Placental epithelial cell (primary cell): ENCODE data around the gene TCEA3. TPM values are rescaled to one million over a fixed set of nuclear protein-coding genes. Genes with fewer than 3 reads are reported as not detected.

Source experiments
- total RNA-seq: library from RNA; depleted of rRNA; stranded (reverse); fragments of >200 nt; gene quantifications from 2 replicates; pipeline ENCODE4 v1.2.3, GENCODE V29; 2012

TCEA3 gene
- total RNA-seq, result 18.2 and 38.9 TPM in 2 replicates

DNA sequence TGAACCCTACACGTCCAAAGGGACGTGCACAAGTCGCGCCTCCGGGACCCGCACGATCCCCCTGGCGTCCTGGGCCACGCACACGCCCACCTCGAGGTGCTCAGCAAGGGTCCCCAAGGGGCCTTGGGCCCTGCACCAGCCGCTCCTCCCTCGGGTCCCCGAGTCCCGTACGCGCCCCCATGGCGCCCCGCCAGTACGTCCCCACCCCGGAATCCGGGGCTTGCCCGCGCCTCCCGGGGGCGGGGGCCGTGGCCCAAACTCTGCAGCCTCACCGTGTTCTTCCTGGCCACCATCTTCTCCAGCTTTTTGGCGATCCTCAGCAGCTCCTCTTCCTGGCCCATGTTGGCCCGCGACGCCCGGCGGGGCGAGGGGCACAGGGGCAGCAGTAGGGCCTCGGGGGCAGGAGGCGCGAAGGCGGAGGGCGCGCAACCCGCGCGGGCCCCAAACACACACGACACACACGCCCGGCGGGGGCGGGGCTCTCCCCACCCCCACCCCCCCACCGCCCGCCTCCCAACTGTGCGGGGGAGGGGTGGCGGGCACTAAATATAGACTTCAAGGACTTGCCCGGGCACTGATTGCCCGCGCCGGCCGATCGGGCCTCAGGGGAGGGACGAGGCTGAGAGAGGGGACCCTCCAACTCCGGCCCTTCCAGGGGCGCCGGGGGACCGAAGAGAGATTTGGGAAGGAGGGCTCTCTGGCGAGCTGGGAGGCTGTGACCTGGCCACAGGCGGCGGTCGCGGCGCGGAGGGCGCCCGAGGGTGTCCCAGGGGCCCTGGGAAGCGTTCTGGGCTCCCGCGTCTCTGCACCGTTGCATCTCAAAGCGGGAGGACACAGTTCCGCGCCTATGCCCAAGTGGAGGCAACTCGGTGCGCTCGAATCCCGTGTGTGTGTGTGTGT, at the start of gene TCEA3:
Gene TCEA3, minus strand, starts transcription at position 456 of the 900 bp plus-strand sequence. Its CDS starts 115 bp downstream, at position 341.

GRCh38 chr1:23369335-23370013, 55.1 kb downstream of the TCEA3 start, which contains the start of gene ZNF436:
Gene ZNF436 (minus strand): TSS chr1:23369836. CDS start chr1:23368005, 1,831 bp downstream.

GRCh38 chr1:23344111-23344986, 80.2 kb downstream of the TCEA3 start, which contains the start of gene HNRNPR:
Gene HNRNPR (minus strand): TSS chr1:23344284. CDS start chr1:23341008, 3,276 bp downstream.

Other genes starting within 250 kb of the TCEA3 start
- under 0.01 and 0.76 TPM in 2 replicates for gene HTR1D, start 207.2 kb downstream of the TCEA3 start, total RNA-seq
- 56.9 and 84.0 TPM in 2 replicates for gene HNRNPR, start 80.5 kb downstream of the TCEA3 start, total RNA-seq
- gene ZNF436, start 54.9 kb downstream of the TCEA3 start, total RNA-seq, result 40.1 and 62.8 TPM in 2 replicates
- gene ASAP3, start 59.4 kb upstream of the TCEA3 start, total RNA-seq, result 381 and 414 TPM in 2 replicates
- gene E2F2, start 106.5 kb upstream of the TCEA3 start, total RNA-seq, result 0.54 and 1.6 TPM in 2 replicates
- gene ID3, start 134.8 kb upstream of the TCEA3 start, total RNA-seq, result 12.6 and 23.9 TPM in 2 replicates